Gastroesophageal sphincter (tissue), 3 donors: ENCODE results near the gene MARK2.
"Not testable (repeated sequence)": the region's sequence is repeated elsewhere in the genome, so short reads cannot be mapped to it uniquely, and the experiment has no call there.

Experiments
- CTCF ChIP-seq, 4 experiments: fragments of 200-600 bp in 2 of 4; fragments of 450-650 bp in 2 of 4; sonication (generic) in 1 of 4; IDR thresholded peaks; one replicate each; pipeline ENCODE4 v1.5.1; 2017 to 2019; ENCODE audit warnings: antibody characterized with exemption in 4 of 4, mild to moderate bottlenecking in 2 of 4, moderate library complexity in 2 of 4
- EP300 ChIP-seq: sonication (generic); formaldehyde crosslinking; IDR thresholded peaks from one replicate; pipeline ENCODE4 v1.6.1; 2017; ENCODE audit warnings: antibody characterized with exemption, mild to moderate bottlenecking
- POLR2A ChIP-seq, 2 donors: fragments of 450-650 bp; IDR thresholded peaks; one replicate each; pipeline ENCODE4 v1.6.1; 2017; ENCODE audit warnings: antibody characterized with exemption in 2 of 2, mild to moderate bottlenecking in 2 of 2, moderate library complexity in 1 of 2
- POLR2AphosphoS5 ChIP-seq: sonication (generic); formaldehyde crosslinking; IDR thresholded peaks from one replicate; pipeline ENCODE4 v1.6.1; 2017; ENCODE audit warnings: antibody characterized with exemption

- not testable (repeated sequence) for TF ChIP-seq POLR2A (IDR thresholded peaks at IDR 0.05); CTCF (IDR thresholded peaks at IDR 0.05); POLR2AphosphoS5; EP300
These were observed 24.7 kb downstream of the MARK2 start for GRCh38 chr11:63863620-63864019.
